Measurements from ENCODE around the gene FARSA.
A peak's percentile ranks its signal among the peaks of the same experiment; 100 is the strongest.
"Not testable (repeated sequence)": the region's sequence is repeated elsewhere in the genome, so short reads cannot be mapped to it uniquely, and the experiment has no call there.

Gene FARSA

DNA sequence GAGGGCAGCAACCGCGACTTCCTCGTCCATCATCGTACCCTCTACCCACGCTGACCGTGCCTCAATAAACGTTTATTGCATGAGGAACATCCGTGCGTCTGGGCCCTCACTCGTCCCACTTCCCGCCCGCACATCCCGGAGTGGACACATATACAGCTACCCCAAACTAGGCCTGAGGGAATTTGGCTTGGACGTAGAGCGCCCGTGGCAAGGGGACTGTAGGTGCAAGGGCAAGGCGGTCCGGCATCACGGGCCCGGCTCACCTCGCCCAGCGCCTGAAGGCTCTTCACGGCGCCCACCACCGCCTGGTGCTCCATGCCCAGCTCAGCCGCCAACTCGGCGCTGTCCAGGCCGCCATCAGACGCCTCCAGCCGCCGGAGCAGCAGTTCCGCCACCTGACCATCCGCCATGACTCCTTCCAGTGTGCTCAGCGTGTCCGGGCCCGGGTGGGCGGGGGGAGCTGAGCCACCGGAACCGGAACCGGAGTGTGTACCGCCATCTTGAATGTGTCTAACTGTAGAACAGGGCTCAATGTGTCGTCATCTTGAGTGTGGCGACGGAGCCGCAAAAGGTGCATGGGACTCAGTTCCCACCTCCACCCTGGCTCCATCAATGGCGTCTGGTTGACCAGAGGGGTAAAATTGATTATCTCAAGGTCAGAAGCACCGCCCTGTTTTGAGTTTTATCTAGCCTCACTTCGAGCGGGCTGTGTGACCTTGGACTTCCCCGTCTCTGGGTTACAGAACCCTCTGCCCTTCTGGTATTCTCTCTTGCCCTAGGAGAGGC, at the start of gene FARSA:
Gene FARSA, minus strand, starts transcription at position 425 of the 786 bp plus-strand sequence. Its CDS starts 15 bp downstream, at position 410.
- Mint-ChIP-seq H3K4me3 (peak within 1 kb of the TSS; percentile 96), H3K36me3 (ENCODE audit: low read depth) (peaks cover 43% of the 10 kb centered on the region), H3K9me3 (no peaks in the 10 kb centered on the region), H3K27ac (peak within 1 kb of the TSS; percentile 93), H3K4me1 (ENCODE audit: low read depth) (peaks cover 51% of the 10 kb centered on the region), H3K27me3 (no peaks in the 10 kb centered on the region)
- intact Hi-C loops (cut with micrococcal nuclease) = loop anchor here (2.0 kb wide), 1 partner anchor 15 kb away; the partner anchor contains the start of gene SYCE2

DNA sequence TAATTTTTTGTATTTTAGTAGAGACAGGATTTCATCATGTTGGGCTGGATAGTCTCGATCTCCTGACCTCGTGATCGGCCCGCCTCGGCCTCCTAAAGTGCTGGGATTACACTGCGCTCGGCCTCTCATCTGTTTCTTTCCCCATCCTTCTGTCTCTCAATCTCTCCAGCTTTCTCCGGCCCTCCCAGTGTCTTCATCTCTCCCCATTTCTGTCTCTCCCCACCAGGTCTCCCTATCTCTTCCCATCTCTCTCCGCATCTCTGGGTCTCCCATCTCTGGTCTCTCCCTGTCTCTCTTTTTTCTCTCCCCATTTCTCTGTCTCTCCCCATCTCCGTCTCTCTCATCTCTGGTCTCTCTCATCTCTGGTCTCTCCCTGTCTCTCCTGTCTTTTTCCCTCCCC, 49.6 kb upstream of the FARSA start:
- Mint-ChIP-seq H3K27me3 (peaks cover 12% of the 10 kb centered on the region), H3K36me3 (ENCODE audit: low read depth) (no peaks in the 10 kb centered on the region), H3K4me3 (no peak overlapping the region), H3K27ac (no peak overlapping the region), H3K4me1 (ENCODE audit: low read depth) (peaks cover 8% of the 10 kb centered on the region), H3K9me3 (no peaks in the 10 kb centered on the region)
- intact Hi-C loops (cut with micrococcal nuclease) = no loop called here

DNA sequence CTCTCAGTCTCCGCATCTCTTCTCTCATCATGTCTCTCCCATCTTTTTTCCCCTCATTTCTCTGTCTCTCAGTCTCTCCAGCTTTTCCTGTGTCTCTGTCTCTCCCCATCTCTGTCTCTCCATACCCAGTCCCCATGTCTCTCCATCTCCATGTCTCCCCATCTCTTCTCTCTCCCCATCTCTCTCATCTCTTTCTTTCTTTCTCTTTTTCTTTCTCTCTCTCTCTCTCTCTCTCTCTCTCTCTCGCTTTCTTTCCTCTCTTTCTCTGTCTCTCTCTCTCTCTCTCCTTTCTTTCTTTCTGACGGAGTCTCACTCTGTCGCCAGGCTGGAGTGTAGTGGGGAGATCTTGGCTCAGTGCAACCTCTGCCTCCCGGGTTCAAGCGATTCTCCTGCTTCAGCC, 49.1 kb upstream of the FARSA start:
- no peak overlapping the region for H3K4me3 Mint-ChIP-seq
- peaks cover 13% of the 10 kb centered on the region for H3K4me1 Mint-ChIP-seq (ENCODE audit: low read depth)
- intact Hi-C loops (cut with micrococcal nuclease) = no loop called here
- H3K9me3 Mint-ChIP-seq = no peaks in the 10 kb centered on the region
- peaks cover 12% of the 10 kb centered on the region for H3K27me3 Mint-ChIP-seq
- H3K27ac Mint-ChIP-seq = no peak overlapping the region
- no peaks in the 10 kb centered on the region for H3K36me3 Mint-ChIP-seq (ENCODE audit: low read depth)

DNA sequence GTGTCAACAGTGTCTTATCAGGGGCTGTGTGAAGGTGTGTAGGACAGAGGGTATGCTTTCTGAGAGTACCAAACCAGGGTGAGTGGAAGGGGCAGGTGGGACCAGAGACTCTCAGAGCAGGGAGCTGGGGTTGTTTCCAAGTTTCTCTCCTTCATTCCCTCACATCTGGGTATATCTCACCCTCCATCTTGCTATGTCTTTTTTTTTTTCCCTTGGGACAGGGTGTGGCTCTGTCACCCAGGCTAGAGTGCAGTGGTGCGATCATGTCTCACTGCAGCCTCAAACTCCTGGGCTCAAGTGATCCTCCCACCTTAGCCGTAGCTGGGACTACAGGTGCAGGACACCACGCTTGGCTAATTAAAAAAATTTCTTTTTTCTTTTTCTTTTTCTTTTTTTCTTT, 46.5 kb upstream of the FARSA start:
- intact Hi-C loops (cut with micrococcal nuclease) = loop anchor here (2.0 to 5.0 kb wide), 3 partner anchors 52 to 282 kb away; no protein-coding TSS in a partner anchor
- Mint-ChIP-seq H3K9me3 (no peaks in the 10 kb centered on the region), H3K4me3 (no peak overlapping the region), H3K27ac (no peak overlapping the region), H3K36me3 (ENCODE audit: low read depth) (no peaks in the 10 kb centered on the region), H3K4me1 (ENCODE audit: low read depth) (peaks cover 9% of the 10 kb centered on the region), H3K27me3 (peaks cover 9% of the 10 kb centered on the region)

DNA sequence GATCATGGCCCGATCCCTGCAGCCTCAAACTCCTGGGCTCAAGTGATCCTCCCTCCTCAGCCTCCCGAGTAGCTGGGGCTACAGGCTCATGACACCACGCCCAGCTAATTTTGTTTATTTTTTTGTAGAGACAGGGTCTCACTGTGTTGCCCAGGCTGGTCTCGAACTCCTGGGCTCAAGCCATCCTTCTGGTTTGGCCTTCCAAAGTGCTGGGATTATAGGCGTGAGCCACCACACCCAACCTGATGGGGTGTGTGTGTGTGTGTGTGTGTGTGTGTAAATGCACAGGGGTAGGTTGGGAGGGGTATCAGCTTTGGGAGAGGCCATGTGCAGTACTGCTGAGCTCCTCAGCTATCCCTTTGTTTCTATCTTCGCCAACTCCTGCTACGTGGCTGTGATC, 42.6 kb upstream of the FARSA start:
- not testable (repeated sequence) for H3K27me3 Mint-ChIP-seq; H3K4me3 Mint-ChIP-seq; H3K27ac Mint-ChIP-seq; H3K4me1 Mint-ChIP-seq (ENCODE audit: low read depth); H3K36me3 Mint-ChIP-seq (ENCODE audit: low read depth); H3K9me3 Mint-ChIP-seq
- intact Hi-C loops (cut with micrococcal nuclease) = loop anchor here (5.0 kb wide), 2 partner anchors 56 to 286 kb away; no protein-coding TSS in a partner anchor

DNA sequence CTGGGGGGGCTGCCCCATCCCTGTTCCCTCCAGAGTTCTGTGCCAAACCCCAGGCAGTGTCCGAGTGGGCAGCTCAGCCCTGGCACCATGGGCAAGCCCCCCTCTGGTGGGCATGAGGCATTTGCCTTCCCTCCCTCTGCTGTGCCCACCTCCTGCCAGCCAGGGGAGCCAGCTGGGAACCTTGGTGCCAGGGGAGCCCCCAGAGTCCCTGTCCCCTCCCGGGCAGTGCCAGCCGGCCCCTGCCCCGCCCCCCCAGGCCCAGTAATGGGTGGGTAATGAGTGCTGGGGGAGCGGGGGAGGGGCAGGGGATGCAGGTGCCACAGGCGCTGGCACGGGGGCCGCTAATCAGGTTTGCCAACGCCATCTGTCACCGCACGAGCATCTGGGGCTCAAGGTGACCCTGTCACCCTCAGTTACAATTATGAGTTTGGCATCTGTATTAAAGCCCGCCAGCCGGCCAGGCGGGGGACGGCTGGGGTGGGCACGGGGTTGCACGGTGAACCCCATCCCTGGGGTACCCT, 41.8 kb upstream of the FARSA start:
- H3K36me3 Mint-ChIP-seq (ENCODE audit: low read depth) = no peaks in the 10 kb centered on the region
- H3K9me3 Mint-ChIP-seq = no peaks in the 10 kb centered on the region
- H3K4me1 Mint-ChIP-seq (ENCODE audit: low read depth) = peaks cover 7% of the 10 kb centered on the region
- H3K27ac Mint-ChIP-seq = no peak overlapping the region
- intact Hi-C loops (cut with micrococcal nuclease) = loop anchor here (5.0 kb wide), 2 partner anchors 57 to 287 kb away; no protein-coding TSS in a partner anchor
- H3K27me3 Mint-ChIP-seq = peaks cover 7% of the 10 kb centered on the region
- no peak overlapping the region for H3K4me3 Mint-ChIP-seq

DNA sequence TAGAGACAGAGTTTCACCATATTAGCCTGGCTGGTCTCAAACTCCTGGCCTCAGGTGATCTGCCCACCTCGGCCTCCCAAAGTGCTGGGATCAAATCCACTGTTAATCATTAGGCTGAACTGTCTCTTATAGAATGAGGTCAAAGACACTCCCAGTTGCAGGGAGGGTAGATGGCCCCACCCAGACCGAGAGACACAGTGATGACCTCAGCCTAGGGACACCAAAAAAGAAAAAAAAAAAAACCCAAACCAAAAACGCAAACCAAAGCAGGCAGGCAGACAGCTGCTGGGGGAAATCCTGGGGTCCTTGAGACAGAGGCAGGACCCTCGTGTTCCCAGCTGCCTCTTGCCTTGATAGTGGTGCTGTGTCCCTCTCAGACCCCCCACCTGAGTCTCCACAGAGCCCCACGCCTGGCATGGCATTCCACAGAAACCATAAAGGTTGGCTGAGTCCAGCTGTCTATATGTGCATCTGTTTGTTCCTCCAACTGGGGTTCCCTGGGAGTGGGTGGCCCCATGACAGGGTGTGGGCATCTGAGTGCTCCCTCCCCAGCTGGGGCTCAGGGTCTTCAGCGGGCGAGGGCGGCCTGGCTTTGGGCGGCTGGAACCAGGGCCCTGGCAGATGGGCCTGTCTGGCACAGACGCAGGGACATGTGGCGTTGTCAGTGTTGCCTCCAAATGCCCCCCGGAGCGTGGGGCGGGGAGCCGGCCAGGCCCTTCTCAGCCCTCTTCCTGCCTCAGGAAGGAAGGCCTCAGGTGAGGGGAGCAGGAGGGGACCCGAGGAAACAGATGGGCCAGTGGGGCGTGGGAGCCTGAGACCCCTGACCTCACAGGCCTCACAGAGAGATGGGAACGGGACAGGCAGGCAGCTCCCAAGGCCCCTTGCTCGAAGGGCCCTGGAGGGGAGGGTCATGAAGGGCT, 41.0 kb upstream of the FARSA start:
- Mint-ChIP-seq H3K36me3 (ENCODE audit: low read depth) (no peaks in the 10 kb centered on the region), H3K27me3 (peaks cover 9% of the 10 kb centered on the region), H3K9me3 (no peaks in the 10 kb centered on the region), H3K4me3 (no peak overlapping the region), H3K27ac (no peak overlapping the region), H3K4me1 (ENCODE audit: low read depth) (peaks cover 7% of the 10 kb centered on the region)
- intact Hi-C loops (cut with micrococcal nuclease) = loop anchor here (5.0 kb wide), 2 partner anchors 58 to 288 kb away; no protein-coding TSS in a partner anchor

DNA sequence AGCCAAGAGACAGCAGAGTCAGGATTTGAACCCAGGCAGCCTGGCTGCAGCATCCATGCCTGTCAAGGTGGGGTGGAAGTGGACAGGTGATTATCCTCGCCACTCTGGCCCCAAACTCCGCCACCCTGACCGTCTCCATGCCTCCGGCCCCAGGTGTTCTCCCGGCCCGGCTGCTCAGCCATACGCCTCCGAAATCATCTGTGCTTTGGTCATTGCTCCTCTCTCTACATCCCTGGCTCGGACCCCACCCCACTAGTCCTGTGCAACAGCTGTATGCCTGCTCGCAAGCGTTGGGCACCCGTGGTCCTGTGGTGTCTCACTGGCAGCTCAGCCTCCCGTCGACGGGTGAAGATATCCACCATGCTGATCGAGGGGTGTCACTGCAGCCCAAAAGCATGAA, 39.7 kb upstream of the FARSA start:
- Mint-ChIP-seq H3K27me3 (peaks cover 7% of the 10 kb centered on the region), H3K4me1 (ENCODE audit: low read depth) (peaks cover 7% of the 10 kb centered on the region), H3K27ac (no peak overlapping the region), H3K4me3 (no peak overlapping the region), H3K9me3 (no peaks in the 10 kb centered on the region), H3K36me3 (ENCODE audit: low read depth) (no peaks in the 10 kb centered on the region)
- intact Hi-C loops (cut with micrococcal nuclease) = no loop called here

DNA sequence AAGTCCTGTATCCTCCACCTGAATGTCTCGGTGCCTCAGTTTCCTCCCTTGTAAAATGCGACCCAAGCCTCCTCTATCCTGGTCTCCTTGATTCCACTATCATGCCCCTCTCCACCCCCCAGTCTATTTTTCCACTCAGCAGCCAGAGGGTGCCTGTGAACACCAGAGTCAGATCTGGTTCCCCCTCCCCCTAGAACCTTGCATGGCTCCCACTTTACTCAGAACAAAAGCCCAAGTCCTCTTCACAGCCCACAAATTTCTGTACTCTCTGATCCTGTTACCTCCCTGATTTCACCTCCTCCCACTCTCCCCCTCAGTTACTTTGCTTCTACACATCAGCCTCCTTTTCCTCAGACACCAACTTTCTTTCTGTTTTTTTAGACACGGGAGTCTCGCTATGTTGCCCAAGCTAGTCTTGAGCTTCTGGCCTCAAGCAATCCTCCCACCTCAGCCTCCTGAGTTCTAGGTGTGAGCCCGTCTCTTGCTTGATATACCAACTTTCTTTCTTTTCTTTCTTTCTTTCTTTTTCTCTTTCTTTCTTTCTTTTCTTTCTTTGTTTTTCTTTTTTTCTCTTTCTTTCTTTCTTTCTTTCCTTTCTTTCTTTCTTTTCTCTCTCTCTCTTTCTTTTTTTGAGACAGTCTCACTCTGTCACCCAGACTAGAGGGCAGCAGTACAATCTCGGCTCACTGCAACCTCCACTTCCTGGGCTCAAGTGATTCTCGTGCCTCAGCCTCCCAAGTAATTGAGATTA, 36.7 kb upstream of the FARSA start:
- Mint-ChIP-seq H3K4me1 (ENCODE audit: low read depth) (peaks cover 6% of the 10 kb centered on the region), H3K9me3 (no peaks in the 10 kb centered on the region), H3K27me3 (peaks cover 5% of the 10 kb centered on the region), H3K4me3 (no peak overlapping the region), H3K27ac (no peak overlapping the region), H3K36me3 (ENCODE audit: low read depth) (no peaks in the 10 kb centered on the region)
- intact Hi-C loops (cut with micrococcal nuclease) = no loop called here

DNA sequence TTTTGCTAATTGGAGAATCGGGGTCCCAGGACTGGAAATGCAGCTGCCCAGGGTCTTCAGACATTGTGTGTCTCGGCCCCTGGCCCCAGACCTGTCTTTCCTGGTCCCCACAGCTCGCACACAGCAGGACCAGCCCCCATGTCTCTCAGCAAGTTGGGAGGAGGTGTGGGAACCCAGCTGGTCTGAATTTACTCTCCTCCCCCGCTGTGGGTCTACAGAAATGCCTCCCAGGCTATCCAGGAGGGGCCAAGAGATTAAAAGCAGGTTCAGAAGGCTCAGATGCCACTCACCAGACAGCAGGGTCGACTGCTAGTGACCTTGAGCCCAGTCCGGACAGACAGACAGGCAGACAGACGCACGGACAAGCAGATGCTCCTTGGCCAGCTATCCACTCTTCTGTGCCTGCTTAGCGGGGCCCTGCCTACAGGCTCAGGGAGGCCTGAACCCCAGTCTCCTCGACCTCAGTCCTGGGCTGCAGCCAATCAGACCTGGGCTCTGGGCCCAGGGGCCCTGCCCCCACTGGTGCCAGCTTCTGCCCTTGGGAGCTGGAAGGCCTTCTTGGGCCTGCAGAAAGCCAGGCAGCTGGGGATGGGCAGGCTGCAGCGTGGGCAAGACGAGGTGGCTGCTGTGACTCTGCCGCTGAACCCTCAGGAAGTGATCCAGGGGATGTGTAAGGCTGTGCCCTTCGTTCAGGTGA, 35.9 kb upstream of the FARSA start, which contains the start of gene DAND5:
Gene DAND5, plus strand, starts transcription at position 285 of the 697 bp plus-strand sequence. Its CDS starts 85 bp downstream, at position 370.
- intact Hi-C loops (cut with micrococcal nuclease) = no loop called here
- H3K36me3 Mint-ChIP-seq (ENCODE audit: low read depth) = no peaks in the 10 kb centered on the region
- H3K27ac Mint-ChIP-seq = no peak within 1 kb of the TSS
- H3K27me3 Mint-ChIP-seq = peaks cover 4% of the 10 kb centered on the region
- H3K4me3 Mint-ChIP-seq = no peak within 1 kb of the TSS
- no peaks in the 10 kb centered on the region for H3K9me3 Mint-ChIP-seq
- H3K4me1 Mint-ChIP-seq (ENCODE audit: low read depth) = peaks cover 12% of the 10 kb centered on the region

DNA sequence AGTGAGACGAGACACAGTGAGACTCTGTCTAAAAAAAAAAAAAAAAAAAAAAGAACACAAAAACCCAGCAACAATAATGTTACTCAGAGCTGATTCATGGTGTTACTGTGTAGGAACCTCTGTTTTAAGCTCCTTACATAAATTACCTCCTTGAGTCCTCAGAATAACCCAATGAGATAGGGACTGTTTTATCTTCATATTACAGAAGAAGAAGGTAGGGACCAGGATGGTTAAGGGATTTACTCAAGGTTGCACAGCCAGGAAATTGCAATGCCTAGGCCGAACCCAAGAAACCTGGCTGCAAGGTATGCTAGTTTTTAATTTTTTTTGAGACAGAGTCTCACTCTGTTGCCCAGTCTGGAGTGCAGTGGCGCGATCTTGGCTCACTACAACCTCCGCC, 34.4 kb upstream of the FARSA start:
- Mint-ChIP-seq H3K27me3 (peaks cover 4% of the 10 kb centered on the region), H3K36me3 (ENCODE audit: low read depth) (no peaks in the 10 kb centered on the region), H3K27ac (no peak overlapping the region), H3K4me1 (ENCODE audit: low read depth) (peaks cover 12% of the 10 kb centered on the region), H3K9me3 (no peaks in the 10 kb centered on the region), H3K4me3 (no peak overlapping the region)
- intact Hi-C loops (cut with micrococcal nuclease) = no loop called here

DNA sequence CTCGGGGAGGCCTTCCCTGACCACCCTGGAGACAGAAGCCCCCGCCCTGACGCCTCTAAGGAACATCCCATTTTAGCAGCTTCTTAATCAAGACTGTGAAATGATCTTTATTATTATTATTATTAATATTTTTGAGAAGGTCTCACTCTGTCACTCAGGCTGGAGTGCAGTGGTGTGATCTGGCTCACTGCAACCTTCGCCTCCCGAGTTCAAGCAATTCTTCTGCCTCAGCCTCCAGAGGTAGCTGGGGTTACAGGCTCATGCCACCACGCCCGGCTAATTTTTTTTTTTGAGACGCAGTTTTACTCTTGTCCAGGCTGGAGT, 32.3 kb upstream of the FARSA start:
- Mint-ChIP-seq H3K27ac (no peak overlapping the region), H3K4me3 (no peak overlapping the region), H3K27me3 (peaks cover 6% of the 10 kb centered on the region), H3K9me3 (no peaks in the 10 kb centered on the region), H3K36me3 (ENCODE audit: low read depth) (no peaks in the 10 kb centered on the region), H3K4me1 (ENCODE audit: low read depth) (peaks cover 12% of the 10 kb centered on the region)
- intact Hi-C loops (cut with micrococcal nuclease) = loop anchor here (2.0 kb wide), 1 partner anchor 81 kb away; no protein-coding TSS in a partner anchor

Data from dendritic cell treated with granulocyte-macrophage colony-stimulating factor and Interleukin-4, amounts not matched to agents 40 ng/mL and 50 ng/mL, for 4 days (primary cell).